ENCODE data around the gene MZT1.

MZT1 gene

GRCh38 chr13:72678312-72678711 is 49.1 kb downstream of the MZT1 start:
- no peak for DNase-seq

- DNase-seq, result no peak
Measured at GRCh38 chr13:72677431-72677830, 50.0 kb downstream of the MZT1 start.

GRCh38 chr13:72666391-72666790 is 61.0 kb downstream of the MZT1 start:
- DNase-seq, result no peak

- DNase-seq, result no peak
Measured at GRCh38 chr13:72662548-72662947, 64.9 kb downstream of the MZT1 start.

Data from activated CD8-positive, alpha-beta memory T cell treated with anti-CD3 and anti-CD28 coated beads, Interleukin-2, amount 50 U/mL, for 4 hours (primary cell).